NB4 (cell line): ENCODE data around the gene GALNT17.

ENCODE experiments used
- DNase-seq: peaks from one replicate; pipeline ENCODE4 v3.0.0; 2010; ENCODE audit warnings: low read depth
- H3K4me3 ChIP-seq: one replicate; pipeline ENCODE4 v1.5.1; 2011; ENCODE audit warnings: mild to moderate bottlenecking, low read depth, low read length, moderate library complexity
- CTCF ChIP-seq: IDR thresholded peaks from one replicate; pipeline ENCODE4 v1.5.1; 2012; ENCODE audit warnings: low read depth, low read length
- MYC ChIP-seq: IDR thresholded peaks from 2 replicates; pipeline ENCODE4 v1.6.1; 2011; ENCODE audit warnings: low read depth, low read length
- POLR2A ChIP-seq: IDR thresholded peaks from 2 replicates; pipeline ENCODE4 v1.6.1; 2011; ENCODE audit warnings: mild to moderate bottlenecking; ENCODE audit not compliant: insufficient read length; ENCODE audit errors: extremely low read depth
- TF ChIP-seq, protein P1 (sequence below): IDR thresholded peaks from 2 replicates; pipeline ENCODE4 v1.6.1; 2011; ENCODE audit warnings: low read depth, low read length

GALNT17 gene

GRCh38 chr7:71419546-71420337 lies 287.8 kb downstream of the GALNT17 start:
- no peak overlapping the region for H3K4me3 ChIP-seq
- DNase-seq, result no peak
- TF ChIP-seq CTCF (no peak), MYC (no peak)

GRCh38 chr7:71422104-71422503 lies 290.2 kb downstream of the GALNT17 start:
- TF ChIP-seq, protein P1, sequence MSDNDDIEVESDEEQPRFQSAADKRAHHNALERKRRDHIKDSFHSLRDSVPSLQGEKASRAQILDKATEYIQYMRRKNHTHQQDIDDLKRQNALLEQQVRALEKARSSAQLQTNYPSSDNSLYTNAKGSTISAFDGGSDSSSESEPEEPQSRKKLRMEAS, result no peak
- TF ChIP-seq MYC, result no peak
- TF ChIP-seq CTCF, result no peak
- TF ChIP-seq POLR2A, result no peak
- no peak overlapping the region for H3K4me3 ChIP-seq
- DNase-seq, result no peak

- no peak overlapping the region for H3K4me3 ChIP-seq
Measured at GRCh38 chr7:71424166-71425035, 292.5 kb downstream of the GALNT17 start.

GRCh38 chr7:71429083-71429482 lies 297.1 kb downstream of the GALNT17 start:
- no peak for TF ChIP-seq CTCF
- TF ChIP-seq POLR2A, result no peak
- TF ChIP-seq MYC, result no peak
- TF ChIP-seq, protein P1, result no peak
- no peak for DNase-seq
- H3K4me3 ChIP-seq, result no peak overlapping the region

More at GRCh38 chr7:71424166-71425035, 292.5 kb downstream of the GALNT17 start:
- no peak for TF ChIP-seq CTCF
- TF ChIP-seq, protein P1, result no peak
- DNase-seq, result no peak

GRCh38 chr7:71430246-71430645 lies 298.3 kb downstream of the GALNT17 start:
- TF ChIP-seq, protein P1, result no peak
- TF ChIP-seq POLR2A, result no peak
- TF ChIP-seq MYC, result no peak
- no peak for TF ChIP-seq CTCF
- no peak overlapping the region for H3K4me3 ChIP-seq
- no peak for DNase-seq
